Small intestine (tissue), 7 donors: ENCODE measurements around the gene MUC6. TPM values are rescaled to one million over a fixed set of nuclear protein-coding genes. Genes with fewer than 3 reads are reported as not detected.

Source experiments
- DNase-seq, 2 donors: peaks; one replicate each; pipeline versions ENCODE4 v3.0.0 to v3.0.0-alpha.2; 2013
- FAIRE-seq: peaks from 2 replicates; lab custom pipeline; 2012; peaks lifted over from hg19 to GRCh38; lab: Jason Lieb, UNC
- H3K27ac ChIP-seq, 3 donors: one replicate each; pipeline ENCODE4 v1.5.1; 2013; ENCODE audit warnings: low read length in 2 of 3, mild to moderate bottlenecking in 2 of 3, control low read depth in 1 of 3, inconsistent platforms in 1 of 3, low read depth in 1 of 3, moderate library complexity in 1 of 3
- H3K27me3 ChIP-seq, 3 donors: one replicate each; pipeline ENCODE4 v1.6.1; 2013; ENCODE audit warnings: low read length in 3 of 3, inconsistent platforms in 1 of 3; ENCODE audit not compliant: control insufficient read depth in 3 of 3, insufficient read depth in 3 of 3
- H3K36me3 ChIP-seq, 3 donors: one replicate each; pipeline ENCODE4 v1.6.1; 2013; ENCODE audit warnings: low read length in 3 of 3, inconsistent platforms in 1 of 3, low read depth in 1 of 3, mild to moderate bottlenecking in 1 of 3, moderate library complexity in 1 of 3; ENCODE audit not compliant: control insufficient read depth in 3 of 3, insufficient read depth in 2 of 3
- H3K4me1 ChIP-seq, 3 donors: one replicate each; pipeline ENCODE4 v1.6.1; 2013; ENCODE audit warnings: low read length in 2 of 3, inconsistent platforms in 1 of 3, low read depth in 1 of 3, mild to moderate bottlenecking in 1 of 3, moderate library complexity in 1 of 3; ENCODE audit not compliant: control insufficient read depth in 3 of 3, insufficient read depth in 2 of 3
- H3K4me3 ChIP-seq, 3 donors: one replicate each; pipeline ENCODE4 v1.5.1; 2013; ENCODE audit warnings: low read length in 3 of 3, control low read depth in 1 of 3, inconsistent platforms in 1 of 3, low read depth in 1 of 3, mild to moderate bottlenecking in 1 of 3, moderate library complexity in 1 of 3
- H3K9me3 ChIP-seq, 2 donors: one replicate each; pipeline ENCODE4 v1.6.1; 2013; ENCODE audit warnings: low read depth in 1 of 2, low read length in 1 of 2; ENCODE audit not compliant: control insufficient read depth in 2 of 2, insufficient read depth in 1 of 2
- WGBS, 3 donors: extraction: QIAGEN DNeasy Blood & Tissue Kit; methylation state at CpG; one replicate each; pipeline ENCODE4 v1.1.7; 2013; 5-methylcytosine and 5-hydroxymethylcytosine counted together
- polyA plus RNA-seq, 4 donors: library from polyadenylated mRNA; stranded (reverse) in 3 of 4; unstranded in 1 of 4; fragments of 200-250 nt in 3 of 4; fragments of 120-200 nt in 1 of 4; gene quantifications; one replicate each; pipeline versions ENCODE4 v1.2.1 to v1.2.3, GENCODE V29; 2013
- donor health status: healthy with polysubstance abuse.
- donor health status: control.
- donor health status: control.
- donor health status: Bipolar disorder and iron deficiency.
- donor health status: healthy.

MUC6 gene
- polyA plus RNA-seq, 4 donors: 0.09 to 0.34 (median 0.22) TPM; not detected in 1

DNA sequence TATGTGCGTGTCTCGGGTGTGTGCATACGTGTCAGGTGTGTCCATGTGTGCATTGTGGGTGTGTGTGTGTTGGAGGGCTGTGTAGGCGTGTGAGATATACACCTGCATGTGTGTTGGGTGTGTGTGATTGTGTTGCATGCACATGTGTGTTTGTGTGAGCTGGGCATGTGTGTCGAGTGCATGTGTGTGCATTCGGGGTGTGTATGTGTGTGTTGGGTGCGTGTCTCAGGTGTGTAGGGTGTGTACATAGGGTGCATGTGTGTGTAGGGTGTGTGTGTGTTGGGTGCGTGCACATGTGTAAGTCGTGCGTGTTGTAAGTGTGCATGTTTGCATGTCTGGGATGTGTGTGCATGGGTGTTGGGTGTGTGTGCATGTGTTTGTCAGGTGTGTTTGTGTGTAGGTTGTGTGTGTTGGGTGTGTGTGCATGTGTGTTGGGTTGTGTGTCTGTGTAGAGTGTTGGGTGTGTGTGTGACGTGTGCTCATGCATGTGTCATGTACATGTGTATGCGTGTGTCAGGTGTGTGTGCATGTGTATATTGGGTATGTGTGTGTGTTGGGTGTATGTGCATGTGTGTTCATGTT lies 4.1 kb downstream of the MUC6 start:
- Histone ChIP-seq H3K36me3 (no peaks in the 10 kb centered on the region), H3K27ac (no peak overlapping the region), H3K9me3 (no peaks in the 10 kb centered on the region), H3K4me3 (no peak overlapping the region), H3K4me1 (no peaks in the 10 kb centered on the region), H3K27me3 (peaks cover 0 to 5% (median 3%) of the 10 kb centered on the region in 3 donors)
- FAIRE-seq (no peak), DNase-seq (no peak)
- WGBS, 3 donors: 89 to 94% (median 92%) methylated on average over 12 of the region's 12 CpGs

DNA sequence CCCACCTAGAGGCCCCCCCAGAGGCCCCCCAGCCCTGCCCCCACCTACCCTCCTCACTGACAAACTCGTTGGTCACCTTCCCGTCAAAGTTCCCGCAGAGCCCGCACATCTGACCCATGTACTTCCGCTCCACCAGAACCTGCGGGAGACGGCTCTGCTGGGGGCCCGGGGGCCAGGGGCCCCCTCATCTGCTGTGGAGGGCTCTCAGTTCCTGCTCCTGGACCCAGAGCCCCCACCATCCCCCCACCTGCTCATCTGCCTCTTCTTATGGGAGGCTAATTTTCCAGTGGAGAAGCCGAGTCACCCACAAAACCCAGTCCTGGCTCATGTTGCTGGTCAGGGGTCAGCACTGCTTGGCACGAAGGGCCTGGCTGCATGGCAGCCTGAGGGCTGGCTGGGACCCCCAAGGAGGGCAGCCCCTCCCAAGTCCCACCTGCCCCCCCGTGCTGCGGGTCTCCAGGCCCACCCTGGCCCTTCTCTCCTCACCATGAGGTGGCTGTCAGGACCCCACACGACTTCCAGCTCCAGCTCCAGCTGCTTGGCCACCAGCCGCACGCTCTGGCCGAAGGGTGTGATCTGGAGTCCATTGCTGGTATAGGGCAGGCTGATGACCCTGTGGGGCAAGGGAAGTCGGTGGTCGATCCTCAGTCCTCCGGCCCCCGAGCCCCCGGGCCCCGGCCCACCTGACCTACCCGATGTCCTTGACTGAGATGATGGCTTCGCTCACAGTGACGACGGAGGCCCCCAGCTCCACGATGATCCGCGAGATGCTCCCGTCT lies 5.2 kb downstream of the MUC6 start:
- no peak overlapping the region for H3K27ac ChIP-seq
- no peaks in the 10 kb centered on the region for H3K4me1 ChIP-seq
- H3K36me3 ChIP-seq: no peaks in the 10 kb centered on the region
- no peaks in the 10 kb centered on the region for H3K9me3 ChIP-seq
- no peaks in the 10 kb centered on the region for H3K27me3 ChIP-seq
- no peak for DNase-seq
- H3K4me3 ChIP-seq: no peak overlapping the region
- FAIRE-seq: no peak
- WGBS, 3 donors: 72 to 80% (median 78%) methylated on average over 26 to 30 of the region's 30 CpGs

DNA sequence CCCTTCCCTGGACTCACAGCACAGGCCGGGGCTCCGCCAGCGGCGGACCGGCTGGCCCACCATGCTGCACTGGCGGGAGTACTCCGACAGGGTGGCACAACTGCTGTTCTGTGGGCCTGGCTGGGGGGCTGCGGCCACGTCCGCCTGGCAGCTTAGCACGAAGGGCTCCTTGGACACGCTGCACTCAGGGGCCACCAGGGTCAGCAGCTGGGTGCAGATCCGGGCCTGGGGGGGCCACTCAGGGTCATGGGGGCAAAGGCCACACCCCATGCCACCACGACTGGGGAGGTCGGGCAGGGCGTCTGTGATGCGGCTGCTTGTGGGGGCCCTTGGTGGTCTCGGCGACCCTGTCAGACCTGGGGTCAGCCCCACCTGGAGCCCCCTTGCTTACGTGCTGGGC lies 6.0 kb downstream of the MUC6 start:
- FAIRE-seq (no peak), DNase-seq (no peak)
- Histone ChIP-seq H3K9me3 (no peaks in the 10 kb centered on the region), H3K4me3 (no peak overlapping the region), H3K36me3 (no peaks in the 10 kb centered on the region), H3K27me3 (no peaks in the 10 kb centered on the region), H3K27ac (no peak overlapping the region), H3K4me1 (no peaks in the 10 kb centered on the region)
- WGBS, 3 donors: 62 to 65% (median 62%) methylated on average over 20 of the region's 20 CpGs

DNA sequence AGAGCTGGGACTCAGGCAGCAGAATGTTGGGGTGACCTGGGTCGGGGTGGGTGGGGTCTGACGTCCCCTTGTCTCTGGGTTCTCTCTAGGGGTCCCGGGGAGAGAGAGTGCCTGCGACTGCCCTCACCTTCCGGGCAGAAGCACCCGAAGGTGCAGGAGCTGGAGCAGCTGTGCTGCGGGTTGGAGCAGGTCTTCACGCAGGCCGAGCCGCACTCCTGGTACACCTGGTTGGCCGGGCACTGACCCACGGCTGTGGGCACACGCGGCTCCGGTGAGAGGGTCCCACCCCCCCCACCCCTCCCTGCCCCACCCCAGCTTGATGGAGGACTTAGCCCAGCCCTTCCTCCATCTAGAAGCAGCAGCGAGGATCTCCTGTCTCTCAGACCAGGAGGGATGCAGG lies 6.4 kb downstream of the MUC6 start:
- FAIRE-seq (no peak), DNase-seq (no peak)
- no peaks in the 10 kb centered on the region for H3K27me3 ChIP-seq
- WGBS, 3 donors: 65 to 78% (median 65%) methylated on average over 8 to 16 of the region's 16 CpGs
- H3K36me3 ChIP-seq: no peaks in the 10 kb centered on the region
- H3K9me3 ChIP-seq: no peaks in the 10 kb centered on the region
- no peak overlapping the region for H3K27ac ChIP-seq
- H3K4me1 ChIP-seq: no peaks in the 10 kb centered on the region
- no peak overlapping the region for H3K4me3 ChIP-seq

GRCh38 chr11:1029654-1030053 lies 6.9 kb downstream of the MUC6 start:
- Histone ChIP-seq H3K4me1 (no peaks in the 10 kb centered on the region), H3K27ac (no peak overlapping the region), H3K36me3 (peaks cover 0 to 2% (median 0%) of the 10 kb centered on the region in 3 donors), H3K4me3 (no peak overlapping the region), H3K9me3 (no peaks in the 10 kb centered on the region), H3K27me3 (no peaks in the 10 kb centered on the region)
- DNase-seq (no peak), FAIRE-seq (no peak)
- WGBS, 3 donors: 47 to 60% (median 57%) methylated on average over 15 to 16 of the region's 16 CpGs

- Histone ChIP-seq H3K4me1 (no peaks in the 10 kb centered on the region), H3K4me3 (no peak overlapping the region), H3K27ac (no peak overlapping the region), H3K9me3 (no peaks in the 10 kb centered on the region), H3K36me3 (peaks cover 0 to 5% (median 0%) of the 10 kb centered on the region in 3 donors), H3K27me3 (no peaks in the 10 kb centered on the region)
- no peak for FAIRE-seq
- no peak for DNase-seq
- WGBS, 3 donors: 61 to 83% (median 72%) methylated on average over 23 to 25 of the region's 25 CpGs
Measured at GRCh38 chr11:1029051-1029450, 7.5 kb downstream of the MUC6 start.

DNA sequence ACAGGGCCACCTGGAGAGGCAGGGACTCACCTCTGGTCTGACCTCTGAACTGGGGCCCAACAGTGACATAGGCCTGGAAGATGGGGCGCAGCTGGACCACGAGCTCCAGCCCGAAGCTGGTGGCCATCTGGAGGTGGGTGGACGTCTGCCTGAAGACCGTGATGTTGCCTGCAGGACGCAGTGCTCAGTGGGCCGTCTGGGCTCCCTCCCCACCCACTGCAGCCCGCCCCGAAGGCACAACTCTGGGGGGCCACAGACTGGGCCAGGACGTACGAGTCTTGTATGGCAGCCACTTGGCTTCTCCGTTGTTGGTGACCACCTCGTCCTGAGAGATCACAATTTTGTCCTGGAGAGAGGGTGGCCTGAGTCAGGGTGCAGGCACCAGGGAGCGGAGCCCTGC lies 7.9 kb downstream of the MUC6 start:
- H3K4me3 ChIP-seq: no peak overlapping the region
- peaks cover 0 to 7% (median 0%) of the 10 kb centered on the region in 3 donors for H3K36me3 ChIP-seq
- H3K4me1 ChIP-seq: no peaks in the 10 kb centered on the region
- FAIRE-seq (no peak), DNase-seq (no peak)
- H3K9me3 ChIP-seq: no peaks in the 10 kb centered on the region
- no peak overlapping the region for H3K27ac ChIP-seq
- WGBS, 3 donors: 71 to 84% (median 78%) methylated on average over 12 to 14 of the region's 14 CpGs
- no peaks in the 10 kb centered on the region for H3K27me3 ChIP-seq

GRCh38 chr11:1028291-1028540 lies 8.3 kb downstream of the MUC6 start:
- Histone ChIP-seq H3K27me3 (no peaks in the 10 kb centered on the region), H3K4me1 (no peaks in the 10 kb centered on the region), H3K9me3 (no peaks in the 10 kb centered on the region), H3K27ac (no peak overlapping the region), H3K4me3 (no peak overlapping the region), H3K36me3 (peaks cover 0 to 7% (median 0%) of the 10 kb centered on the region in 3 donors)
- 63 to 81% (median 72%) methylated on average over 17 of the region's 17 CpGs for WGBS, 3 donors
- DNase-seq (no peak), FAIRE-seq (no peak)
